MM.1S (cell line): ENCODE data around the gene SPI1.

Experiments used
- EZH2 ChIP-seq: fragments of 300-600 bp; sonication (generic); optimal IDR thresholded peaks from 2 replicates; pipeline ENCODE3; 2017; ENCODE audit warnings: low read depth, mild to moderate bottlenecking, antibody characterized with exemption, low read length, mixed read lengths
- EZH2phosphoT487 ChIP-seq: fragments of 300-600 bp; sonication (generic); IDR thresholded peaks from 2 replicates; pipeline ENCODE4 v1.6.1; 2018; ENCODE audit warnings: antibody characterized with exemption, low read length
- TF ChIP-seq, protein P1 (sequence below): fragments of 300-600 bp; sonication (generic); IDR thresholded peaks from 2 replicates; pipeline ENCODE4 v1.5.1; 2016; ENCODE audit warnings: antibody characterized with exemption, low read length, mixed read lengths

DNA sequence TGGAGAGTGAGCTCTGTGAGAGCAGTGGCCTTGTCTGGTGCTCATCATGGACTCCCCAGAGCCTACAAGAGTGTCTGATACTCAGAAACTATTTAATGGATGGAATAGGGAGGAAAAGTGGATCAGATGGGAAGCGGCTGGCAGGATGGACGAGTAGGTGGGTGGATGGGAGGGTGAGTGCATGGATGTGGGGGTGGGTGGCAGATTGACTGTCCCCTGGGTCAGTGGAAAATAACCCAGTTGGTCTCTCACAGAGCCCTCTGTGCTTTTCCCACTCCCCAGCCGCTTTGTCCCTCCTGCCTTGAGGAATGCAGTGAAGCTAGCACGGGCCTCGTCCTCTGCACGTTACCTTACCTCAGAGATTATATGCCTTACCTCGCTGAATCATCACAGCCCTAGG lies 5.9 kb downstream of the SPI1 start:
- TF ChIP-seq, protein P1, sequence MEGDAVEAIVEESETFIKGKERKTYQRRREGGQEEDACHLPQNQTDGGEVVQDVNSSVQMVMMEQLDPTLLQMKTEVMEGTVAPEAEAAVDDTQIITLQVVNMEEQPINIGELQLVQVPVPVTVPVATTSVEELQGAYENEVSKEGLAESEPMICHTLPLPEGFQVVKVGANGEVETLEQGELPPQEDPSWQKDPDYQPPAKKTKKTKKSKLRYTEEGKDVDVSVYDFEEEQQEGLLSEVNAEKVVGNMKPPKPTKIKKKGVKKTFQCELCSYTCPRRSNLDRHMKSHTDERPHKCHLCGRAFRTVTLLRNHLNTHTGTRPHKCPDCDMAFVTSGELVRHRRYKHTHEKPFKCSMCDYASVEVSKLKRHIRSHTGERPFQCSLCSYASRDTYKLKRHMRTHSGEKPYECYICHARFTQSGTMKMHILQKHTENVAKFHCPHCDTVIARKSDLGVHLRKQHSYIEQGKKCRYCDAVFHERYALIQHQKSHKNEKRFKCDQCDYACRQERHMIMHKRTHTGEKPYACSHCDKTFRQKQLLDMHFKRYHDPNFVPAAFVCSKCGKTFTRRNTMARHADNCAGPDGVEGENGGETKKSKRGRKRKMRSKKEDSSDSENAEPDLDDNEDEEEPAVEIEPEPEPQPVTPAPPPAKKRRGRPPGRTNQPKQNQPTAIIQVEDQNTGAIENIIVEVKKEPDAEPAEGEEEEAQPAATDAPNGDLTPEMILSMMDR, result no peak
- no peak for TF ChIP-seq EZH2
- TF ChIP-seq EZH2phosphoT487, result no peak
